ENCODE measurements around the gene FBN1. TPM values are rescaled to one million over a fixed set of nuclear protein-coding genes. Genes with fewer than 3 reads are reported as not detected.

The FBN1 gene
- total RNA-seq, 1 experiment from 2014 or later = 6.7 TPM

- POLR2A ChIA-PET (ENCODE audit: unreplicated experiment) = no interaction called here
- Histone ChIP-seq H3K79me2 (ENCODE audit: low read length) (no peaks in the 10 kb centered on the region), H3K4me1 (ENCODE audit: insufficient read depth, low read length) (no peaks in the 10 kb centered on the region)
Measured at GRCh38 chr15:48530528-48530927, 115.0 kb downstream of the FBN1 start.

GRCh38 chr15:48528921-48529320, 116.6 kb downstream of the FBN1 start:
- no peaks in the 10 kb centered on the region for H3K36me3 ChIP-seq (ENCODE audit: low read depth, low read length)
- POLR2A ChIA-PET (ENCODE audit: unreplicated experiment) = no interaction called here
- ATAC-seq (no peak), DNase-seq (no peak)
- H3F3A ChIP-seq (ENCODE audit: low read length, unreplicated experiment) = no peaks in the 10 kb centered on the region
- no peaks in the 10 kb centered on the region for H3K4me1 ChIP-seq (ENCODE audit: insufficient read depth, low read length)
- no peak overlapping the region for H3K27ac ChIP-seq (ENCODE audit: low read length)
- no peak overlapping the region for H3K4me3 ChIP-seq (ENCODE audit: low read length)
- no peaks in the 10 kb centered on the region for H4K20me1 ChIP-seq (ENCODE audit: low read length)
- no peaks in the 10 kb centered on the region for H3K27me3 ChIP-seq (ENCODE audit: low read length)
- TF ChIP-seq EZH2phosphoT487 (IDR thresholded peaks at IDR 0.05; ENCODE audit: borderline replicate concordance, low read length) (no peak), CTCF (conservative IDR thresholded peaks at IDR 0.05; ENCODE audit: low read depth, low read length) (no peak), EZH2 (IDR thresholded peaks at IDR 0.05; ENCODE audit: low read length, unreplicated experiment) (no peak)
- H3K9me2 ChIP-seq (replicated peaks; ENCODE audit: low read length) = no peaks in the 10 kb centered on the region
- H2AFZ ChIP-seq (ENCODE audit: low read length) = no peak overlapping the region
- no peaks in the 10 kb centered on the region for H3K79me2 ChIP-seq (ENCODE audit: low read length)
- CTCF ChIA-PET = no interaction called here
- BruUV-seq (replicated peaks) = no TSS peak
- intact Hi-C loops (cut with micrococcal nuclease) = loop anchor here (5.0 kb wide), 1 partner anchor 113 kb away; no protein-coding TSS in a partner anchor
- H3K4me2 ChIP-seq (ENCODE audit: low read length) = no peak overlapping the region
- H3K9ac ChIP-seq (ENCODE audit: low read length) = no peak overlapping the region
- no peaks in the 10 kb centered on the region for H3K9me3 ChIP-seq (ENCODE audit: low read length)

More at GRCh38 chr15:48530528-48530927, 115.0 kb downstream of the FBN1 start:
- Histone ChIP-seq H3K27ac (ENCODE audit: low read length) (no peak overlapping the region), H4K20me1 (ENCODE audit: low read length) (no peaks in the 10 kb centered on the region), H3K27me3 (ENCODE audit: low read length) (no peaks in the 10 kb centered on the region), H3K4me3 (ENCODE audit: low read length) (no peak overlapping the region), H2AFZ (ENCODE audit: low read length) (no peak overlapping the region), H3K9me3 (ENCODE audit: low read length) (no peaks in the 10 kb centered on the region), H3F3A (ENCODE audit: low read length, unreplicated experiment) (no peaks in the 10 kb centered on the region), H3K9ac (ENCODE audit: low read length) (no peak overlapping the region), H3K36me3 (ENCODE audit: low read depth, low read length) (no peaks in the 10 kb centered on the region), H3K4me2 (ENCODE audit: low read length) (no peak overlapping the region), H3K9me2 (replicated peaks; ENCODE audit: low read length) (no peaks in the 10 kb centered on the region)
- TF ChIP-seq EZH2 (IDR thresholded peaks at IDR 0.05; ENCODE audit: low read length, unreplicated experiment) = no peak
- TF ChIP-seq CTCF (conservative IDR thresholded peaks at IDR 0.05; ENCODE audit: low read depth, low read length) = no peak
- no peak for TF ChIP-seq EZH2phosphoT487 (IDR thresholded peaks at IDR 0.05; ENCODE audit: borderline replicate concordance, low read length)
- DNase-seq = no peak
- CTCF ChIA-PET = no interaction called here
- ATAC-seq = no peak
- no TSS peak for BruUV-seq (replicated peaks)
- intact Hi-C loops (cut with micrococcal nuclease) = no loop called here

GRCh38 chr15:48527517-48527916, 118.0 kb downstream of the FBN1 start:
- H3K36me3 ChIP-seq (ENCODE audit: low read depth, low read length) = no peaks in the 10 kb centered on the region
- no peak for ATAC-seq
- BruUV-seq (replicated peaks) = no TSS peak
- H3K27me3 ChIP-seq (ENCODE audit: low read length) = no peaks in the 10 kb centered on the region
- H3K27ac ChIP-seq (ENCODE audit: low read length) = no peak overlapping the region
- ChIA-PET CTCF (no interaction called here), POLR2A (ENCODE audit: unreplicated experiment) (no interaction called here)
- TF ChIP-seq EZH2phosphoT487 (IDR thresholded peaks at IDR 0.05; ENCODE audit: borderline replicate concordance, low read length) (no peak), CTCF (conservative IDR thresholded peaks at IDR 0.05; ENCODE audit: low read depth, low read length) (no peak), EZH2 (IDR thresholded peaks at IDR 0.05; ENCODE audit: low read length, unreplicated experiment) (no peak)
- H3K9me2 ChIP-seq (replicated peaks; ENCODE audit: low read length) = no peaks in the 10 kb centered on the region
- no peak overlapping the region for H3K4me2 ChIP-seq (ENCODE audit: low read length)
- H3K79me2 ChIP-seq (ENCODE audit: low read length) = no peaks in the 10 kb centered on the region
- intact Hi-C loops (cut with micrococcal nuclease) = loop anchor here (5.0 kb wide), 1 partner anchor 115 kb away; no protein-coding TSS in a partner anchor
- H3F3A ChIP-seq (ENCODE audit: low read length, unreplicated experiment) = no peaks in the 10 kb centered on the region
- H3K9ac ChIP-seq (ENCODE audit: low read length) = no peak overlapping the region
- H3K4me3 ChIP-seq (ENCODE audit: low read length) = no peak overlapping the region
- DNase-seq = no peak
- H3K9me3 ChIP-seq (ENCODE audit: low read length) = no peaks in the 10 kb centered on the region
- H3K4me1 ChIP-seq (ENCODE audit: insufficient read depth, low read length) = no peaks in the 10 kb centered on the region
- no peaks in the 10 kb centered on the region for H4K20me1 ChIP-seq (ENCODE audit: low read length)
- H2AFZ ChIP-seq (ENCODE audit: low read length) = no peak overlapping the region
